Activated CD4-positive, alpha-beta T cell treated with anti-CD3 and anti-CD28 coated beads for 4 hours (primary cell): ENCODE data around the gene FAM131A.
A peak's percentile ranks its signal among the peaks of the same experiment; 100 is the strongest.

Experiments
- DNase-seq, 2 donors: peaks; one replicate each; pipeline ENCODE4 v3.0.0-alpha.2; 2020

Gene FAM131A

GRCh38 chr3:184343200-184343876 is 5.9 kb downstream of the FAM131A start:
- no peak for DNase-seq

GRCh38 chr3:184344579-184345316 is 7.3 kb downstream of the FAM131A start:
- DNase-seq = no peak

DNA sequence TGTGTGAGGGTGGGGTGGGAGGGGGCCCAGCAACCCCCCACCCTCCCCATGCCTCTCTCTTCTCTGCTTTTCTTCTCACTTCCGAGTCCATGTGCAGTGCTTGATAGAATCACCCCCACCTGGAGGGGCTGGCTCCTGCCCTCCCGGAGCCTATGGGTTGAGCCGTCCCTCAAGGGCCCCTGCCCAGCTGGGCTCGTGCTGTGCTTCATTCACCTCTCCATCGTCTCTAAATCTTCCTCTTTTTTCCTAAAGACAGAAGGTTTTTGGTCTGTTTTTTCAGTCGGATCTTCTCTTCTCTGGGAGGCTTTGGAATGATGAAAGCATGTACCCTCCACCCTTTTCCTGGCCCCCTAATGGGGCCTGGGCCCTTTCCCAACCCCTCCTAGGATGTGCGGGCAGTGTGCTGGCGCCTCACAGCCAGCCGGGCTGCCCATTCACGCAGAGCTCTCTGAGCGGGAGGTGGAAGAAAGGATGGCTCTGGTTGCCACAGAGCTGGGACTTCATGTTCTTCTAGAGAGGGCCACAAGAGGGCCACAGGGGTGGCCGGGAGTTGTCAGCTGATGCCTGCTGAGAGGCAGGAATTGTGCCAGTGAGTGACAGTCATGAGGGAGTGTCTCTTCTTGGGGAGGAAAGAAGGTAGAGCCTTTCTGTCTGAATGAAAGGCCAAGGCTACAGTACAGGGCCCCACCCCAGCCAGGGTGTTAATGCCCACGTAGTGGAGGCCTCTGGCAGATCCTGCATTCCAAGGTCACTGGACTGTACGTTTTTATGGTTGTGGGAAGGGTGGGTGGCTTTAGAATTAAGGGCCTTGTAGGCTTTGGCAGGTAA is 8.1 kb downstream of the FAM131A start:
- no peak for DNase-seq

DNA sequence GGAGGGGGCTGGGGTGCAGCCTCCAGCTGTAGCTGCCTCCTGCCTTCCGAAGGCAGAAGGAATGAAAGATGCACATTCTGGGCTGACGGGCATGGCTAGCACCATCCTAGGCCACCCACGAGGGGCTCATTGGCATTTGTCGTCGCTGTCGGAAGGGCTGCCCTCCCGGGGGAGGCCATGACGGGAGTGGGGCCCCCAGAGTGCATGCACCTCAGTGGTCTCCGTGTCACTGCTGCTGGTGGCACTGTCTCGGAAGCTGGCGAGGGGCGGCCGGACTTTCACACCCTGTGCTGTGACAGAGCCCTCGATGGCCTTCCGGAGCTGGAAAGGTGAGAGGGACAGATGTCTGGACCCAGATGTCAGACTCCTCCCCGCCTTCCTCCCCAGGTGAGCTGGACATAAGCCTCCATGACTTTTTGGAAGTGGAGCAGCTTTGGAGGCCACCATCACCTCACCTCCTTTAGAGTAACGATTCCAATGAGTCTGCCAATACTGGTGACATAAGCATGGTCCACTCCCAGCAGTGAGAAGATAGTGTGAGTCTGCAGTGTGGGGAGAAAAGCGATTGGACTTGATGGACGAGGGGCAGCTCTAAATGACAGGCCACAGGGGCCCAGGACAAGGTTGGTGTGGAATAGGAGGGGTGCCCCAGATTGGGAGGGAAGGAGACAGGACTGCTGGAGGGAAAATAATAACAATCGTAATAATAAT is 9.2 kb downstream of the FAM131A start:
- DNase-seq = no peak

DNA sequence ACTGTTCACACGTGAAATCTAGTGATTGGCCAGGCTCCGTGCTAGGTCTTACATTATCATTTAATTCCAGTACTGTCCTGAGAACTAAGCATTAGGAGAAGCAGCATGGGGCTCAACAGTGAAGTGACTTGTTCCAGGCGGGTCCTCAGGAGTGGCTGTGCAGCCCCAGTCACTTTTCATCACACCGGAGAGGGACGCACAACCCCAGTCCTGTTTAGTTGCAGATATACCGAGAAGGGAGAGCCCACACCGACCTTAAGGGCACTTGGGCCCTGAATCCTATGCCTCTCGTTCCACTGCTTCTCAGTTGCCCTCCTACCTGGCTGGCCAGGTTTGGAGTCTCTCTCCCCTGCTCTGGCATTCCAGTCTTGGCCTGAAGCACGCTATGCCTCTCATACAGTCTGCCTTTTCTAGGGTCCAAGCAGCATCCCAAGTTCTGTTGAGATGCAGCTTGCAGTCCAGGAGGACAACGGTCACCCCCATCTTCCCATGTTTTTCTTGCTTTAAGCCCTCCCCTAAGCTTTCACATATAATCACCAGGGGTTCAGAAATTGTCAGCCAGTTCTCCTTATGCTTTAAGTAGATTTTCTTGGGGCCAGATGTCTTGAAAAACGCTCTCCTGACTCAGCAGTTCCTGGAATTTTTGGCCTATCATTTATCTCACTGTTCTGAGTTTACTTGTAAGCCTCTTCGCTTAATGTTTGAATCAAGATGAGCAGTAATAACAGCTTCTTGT is 10.1 kb downstream of the FAM131A start:
- DNase-seq = no peak

GRCh38 chr3:184348057-184348382 is 10.6 kb downstream of the FAM131A start:
- no peak for DNase-seq

GRCh38 chr3:184349563-184350470 is 12.4 kb downstream of the FAM131A start:
- no peak for DNase-seq

- DNase-seq = no peak
These were observed 13.2 kb downstream of the FAM131A start for GRCh38 chr3:184350618-184351017.

DNA sequence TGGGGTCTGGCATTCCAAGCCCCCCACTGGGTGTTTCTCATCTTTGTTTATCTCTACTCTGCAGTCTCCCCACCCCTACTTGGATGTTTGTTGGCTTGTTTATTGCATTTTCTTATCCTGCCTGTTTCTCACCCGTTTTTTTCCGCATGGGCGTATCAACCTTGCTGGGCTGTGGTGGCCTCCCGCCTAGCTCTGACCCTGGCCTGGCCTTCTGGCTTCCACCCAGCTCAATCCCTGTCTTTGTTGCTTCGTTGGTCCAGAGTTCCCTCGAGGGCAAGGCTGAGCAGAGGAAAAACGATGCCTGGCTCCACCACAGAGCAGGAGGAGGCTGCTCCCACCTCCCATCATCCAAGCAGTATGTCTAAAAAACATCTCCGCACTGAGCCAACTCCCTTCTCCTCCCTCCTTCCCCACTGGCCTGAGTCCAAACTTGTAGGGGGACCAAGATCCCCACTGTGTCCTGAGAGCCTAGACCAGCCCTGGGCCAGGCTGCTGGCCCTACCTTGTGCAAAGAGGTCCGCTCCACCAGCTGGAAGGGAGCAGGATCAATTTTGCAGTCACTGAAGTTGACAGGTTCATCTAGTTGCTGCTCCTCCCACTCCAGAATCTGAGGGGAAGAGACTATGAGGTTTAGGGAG is 14.2 kb downstream of the FAM131A start:
- DNase-seq = no peak

DNA sequence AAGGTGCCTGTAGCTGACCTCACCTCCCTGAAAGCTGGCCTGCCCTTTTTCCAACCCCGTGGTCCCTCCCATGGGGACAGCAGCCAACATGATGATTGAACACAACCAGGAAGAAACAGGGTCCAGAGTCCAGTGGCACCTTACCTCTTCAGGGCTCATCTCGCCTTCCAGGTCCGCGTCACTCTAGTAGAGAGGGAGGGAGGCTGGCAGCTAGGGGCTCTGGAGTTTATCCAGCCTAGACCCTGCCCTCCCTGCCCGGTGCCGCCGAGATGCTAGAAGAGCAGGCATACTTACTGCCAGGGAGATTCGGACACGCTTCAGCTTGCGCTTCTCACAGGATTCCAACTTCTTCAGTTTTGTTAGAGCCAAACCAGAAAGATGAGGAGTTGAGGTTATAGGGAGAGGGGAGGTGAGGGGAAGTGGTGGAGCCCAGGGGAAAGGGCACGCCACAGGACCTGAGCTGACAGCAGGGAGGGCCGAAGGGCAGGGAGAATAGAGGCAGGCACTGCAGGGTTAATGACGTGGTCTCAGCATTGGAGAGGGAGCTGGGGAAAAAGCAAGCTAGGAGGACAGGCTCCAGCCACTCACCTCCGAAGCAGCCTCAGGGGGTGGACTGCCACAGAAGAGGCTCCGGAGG is 14.9 kb downstream of the FAM131A start:
- DNase-seq = no peak

DNA sequence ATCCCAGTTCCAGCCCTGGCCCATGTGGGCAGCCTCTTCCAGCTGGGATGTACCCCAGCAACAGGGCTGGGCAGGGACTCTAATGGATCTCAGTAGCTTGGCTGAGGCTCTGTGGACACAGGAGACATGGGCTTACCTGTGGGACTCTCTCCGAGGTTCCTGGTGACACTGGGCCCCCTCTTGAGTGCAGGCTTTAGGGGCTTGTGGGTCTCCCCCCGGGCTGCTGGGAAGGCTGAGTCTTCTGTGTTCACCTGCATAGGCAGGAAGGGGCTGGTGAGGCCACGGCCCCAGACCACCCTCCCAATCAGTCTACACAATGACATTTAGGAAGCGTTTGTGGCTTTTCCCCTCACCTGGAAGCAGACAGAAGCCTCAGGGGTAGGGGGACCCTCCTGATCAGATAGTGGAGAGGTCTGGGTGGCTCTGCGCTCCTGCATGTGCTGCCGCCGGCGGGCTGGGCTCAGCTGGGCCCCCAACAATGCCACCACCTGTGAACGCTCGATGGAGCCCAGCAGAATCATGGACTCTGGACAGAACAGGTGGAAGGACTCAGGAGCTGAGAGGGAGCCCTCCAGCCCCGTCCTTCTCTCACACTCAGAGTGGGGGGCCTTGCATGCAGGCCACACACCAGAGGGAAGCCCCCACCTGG is 15.6 kb downstream of the FAM131A start:
- DNase-seq = no peak

DNA sequence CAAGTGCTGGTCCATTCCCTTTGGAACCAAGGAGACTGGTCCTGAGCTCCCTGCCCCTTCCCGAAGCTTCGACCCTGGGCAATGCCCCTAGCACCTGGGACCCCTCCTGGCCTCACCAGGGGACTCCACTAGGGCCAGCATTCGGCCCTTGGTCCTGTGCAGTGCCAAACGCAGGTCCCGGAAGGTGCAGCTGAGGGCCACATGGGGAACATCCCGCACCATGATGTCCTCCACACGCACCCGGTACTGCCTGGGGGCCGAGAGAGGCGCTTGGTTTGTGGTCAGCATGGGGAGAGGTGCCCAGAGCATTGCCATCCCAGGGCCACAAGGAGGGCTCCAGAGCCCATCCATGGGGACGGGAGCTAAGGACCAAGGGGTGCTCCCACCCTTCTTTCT is 16.1 kb downstream of the FAM131A start:
- DNase-seq = no peak

- peak; percentile 58 to 72 for DNase-seq
These were observed 16.8 kb downstream of the FAM131A start for GRCh38 chr3:184354121-184354728.

- DNase-seq = no peak
These were observed 17.4 kb downstream of the FAM131A start for GRCh38 chr3:184354754-184355153.

- no peak for DNase-seq
These were observed 18.1 kb downstream of the FAM131A start for GRCh38 chr3:184355261-184356040.

DNA sequence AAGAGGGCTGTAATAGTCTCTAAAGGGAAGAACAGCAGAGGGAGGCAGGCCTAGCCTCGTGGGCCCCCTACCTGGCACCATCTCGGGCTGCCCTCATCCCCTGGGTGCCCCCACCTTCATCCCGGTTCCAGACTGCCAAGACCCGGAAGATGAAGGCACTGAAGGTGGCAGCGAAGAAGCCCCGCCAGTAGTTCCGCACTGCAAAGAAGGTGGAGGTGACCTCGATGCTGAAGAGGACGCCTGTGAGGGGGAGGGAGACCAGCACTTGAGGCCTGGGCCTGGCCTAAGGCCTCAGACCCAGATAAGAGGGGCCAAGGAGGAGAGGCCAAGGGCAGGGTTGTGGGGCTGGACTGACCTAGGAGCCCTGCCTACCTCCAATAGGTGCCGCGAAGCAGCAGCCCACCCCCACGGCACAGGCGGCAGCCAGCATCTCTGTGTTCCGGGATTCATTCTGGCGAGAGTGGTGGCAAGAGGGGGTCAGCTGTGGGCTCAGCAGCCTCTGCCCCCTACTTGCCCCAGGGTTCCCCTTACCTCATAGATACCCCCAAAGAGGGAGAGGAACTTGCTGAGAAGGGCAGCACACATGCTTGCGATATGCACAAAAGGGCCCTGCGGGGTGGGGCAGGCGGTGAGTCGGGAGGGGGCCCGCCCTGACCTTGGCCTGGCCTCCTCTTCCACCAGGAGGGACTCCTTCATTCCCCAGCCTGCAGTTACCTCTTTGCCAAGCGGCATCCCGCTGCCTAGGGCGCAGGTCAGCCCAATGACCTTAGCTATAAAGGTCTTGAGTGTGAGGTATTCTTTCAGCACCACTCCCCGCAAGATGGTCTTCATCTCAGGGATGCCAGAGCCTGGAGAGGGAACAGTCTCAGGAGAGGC is 20.1 kb downstream of the FAM131A start:
- no peak for DNase-seq

GRCh38 chr3:184358124-184358767 is 20.8 kb downstream of the FAM131A start:
- no peak for DNase-seq
